Heart left ventricle (tissue), 16 donors: ENCODE data around the gene DOCK2. TPM values are rescaled to one million over a fixed set of nuclear protein-coding genes. Genes with fewer than 3 reads are reported as not detected.

ENCODE experiments used
- ATAC-seq, 4 donors: fragments of 200-7000 bp; cut with Tn5 transposase; one replicate each; pipeline ENCODE4 v1.9.1; 2020 to 2022; ENCODE audit warnings: moderate library complexity in 4 of 4, mild to moderate bottlenecking in 3 of 4, moderate number of reproducible peaks in 1 of 4
- DNase-seq, 5 donors: peaks; one replicate each; pipeline ENCODE4 v3.0.0-alpha.2; 2020
- H3K27ac ChIP-seq, 12 donors: fragments of 200-600 bp; sonication (generic) in 4 of 12; one replicate each; pipeline versions ENCODE4 v1.5.0 to v1.8.0; 2016 to 2022; ENCODE audit warnings: mild to moderate bottlenecking in 2 of 12
- H3K27me3 ChIP-seq, 9 donors: fragments of 200-600 bp; sonication (generic) in 2 of 9; one replicate each; pipeline versions ENCODE4 v1.5.1 to v1.8.0; 2016 to 2022; ENCODE audit warnings: mild to moderate bottlenecking in 3 of 9
- H3K36me3 ChIP-seq, 9 donors: fragments of 200-600 bp; sonication (generic) in 2 of 9; one replicate each; pipeline versions ENCODE4 v1.5.0 to v1.8.0; 2018 to 2022; ENCODE audit warnings: mild to moderate bottlenecking in 2 of 9
- H3K4me1 ChIP-seq, 12 donors: fragments of 200-600 bp; sonication (generic) in 4 of 12; one replicate each; pipeline versions ENCODE4 v1.5.0 to v1.8.0; 2016 to 2022; ENCODE audit warnings: mild to moderate bottlenecking in 3 of 12
- H3K4me3 ChIP-seq, 12 donors: fragments of 200-600 bp; sonication (generic) in 4 of 12; one replicate each; pipeline versions ENCODE4 v1.5.0 to v1.8.0; 2017 to 2022; ENCODE audit warnings: mild to moderate bottlenecking in 9 of 12, moderate library complexity in 4 of 12
- H3K9me3 ChIP-seq, 12 donors: fragments of 200-600 bp; sonication (generic) in 4 of 12; one replicate each; pipeline versions ENCODE4 v1.5.0 to v1.8.0; 2016 to 2022; ENCODE audit warnings: mild to moderate bottlenecking in 1 of 12
- CTCF ChIP-seq, 12 donors: fragments of 200-600 bp; sonication (generic) in 4 of 12; IDR thresholded peaks; one replicate each; pipeline versions ENCODE4 v1.5.0 to v1.8.0; 2018 to 2022; ENCODE audit warnings: antibody characterized with exemption in 12 of 12, mild to moderate bottlenecking in 5 of 12
- POLR2A ChIP-seq, 2 donors: fragments of 450-650 bp; IDR thresholded peaks; one replicate each; pipeline ENCODE4 v1.6.1; 2017; ENCODE audit warnings: antibody characterized with exemption in 2 of 2, mild to moderate bottlenecking in 2 of 2, moderate library complexity in 2 of 2
- WGBS, 4 donors: extraction: QIAGEN DNeasy Blood & Tissue Kit in 2 of 4; methylation state at CpG; one replicate each; pipeline versions ENCODE4 v1.1.5 to v1.1.7; 2013 to 2018; 5-methylcytosine and 5-hydroxymethylcytosine counted together
- intact Hi-C, 10 donors: fragments of 100-400 bp; cut with DNase I; formaldehyde crosslinking; loops; one replicate each; pipeline versions ENCODE4 v1.11.1 to v1.14.2; 2022
- polyA plus RNA-seq, 2 donors: library from polyadenylated mRNA; stranded (reverse); fragments of 200-250 nt; gene quantifications; one replicate each; pipeline ENCODE4 v1.2.3, GENCODE V29; 2013
- total RNA-seq, 9 donors: library from RNA; depleted of rRNA in 2 of 9; stranded (reverse); fragments of >200 nt in 2 of 9; fragmentation: NEBNext Ultra II Directional in 3 of 9; extraction: Animal tissue kit (Norgen Biotek cat#: 25700) in 3 of 9; gene quantifications; one replicate each; pipeline versions ENCODE4 v1.1.0 to v1.2.4, GENCODE V29; 2016 to 2023
- donor health status: ischemic (EF 13 %, LVEDD 7.1; RV severe dilation, severe dysfunction).
- donor health status: healthy with polysubstance abuse.
- donor health status: DM: no; HTN: yes; CAD: no.
- donor health status: DM: no; HTN: no; CAD: no.
- donor health status: ischemic (EF 25% LVEDD 6.9; RV normal size, moderate dysfunction).
- donor health status: ischemic (EF 25% LVEDD 5.7; RV mildly dilated, moderate dysfunction).
- donor health status: healthy.
- donor health status: DM: yes; HTN: yes; CAD: no.
- donor health status: ischemic (EF 35%, LVEDD 5.7; RV mildly dilated, moderate dysfunction).
- donor health status: nonischemic (EF 11% LVEDD 7.7; RV severe dilation, severe dysfunction).
- donor health status: DM: yes; HTN: yes; CAD: no.
- donor health status: PGD.
- donor health status: ischemic (EF 29% LVEDD 5.4; RV normal size, mild dysfunction).
- donor health status: nonischemic (EF 23%, LVEDD 6.1; RV moderate dilation, normal function).

The DOCK2 gene
- total and polyA plus RNA-seq, 11 donors, result 0.80 to 59.5 (median 4.6) TPM

GRCh38 chr5:169796731-169797130 lies 159.7 kb downstream of the DOCK2 start:
- Histone ChIP-seq H3K27ac (no peak overlapping the region), H3K4me3 (no peak overlapping the region), H3K4me1 (no peaks in the 10 kb centered on the region), H3K27me3 (no peaks in the 10 kb centered on the region), H3K9me3 (no peaks in the 10 kb centered on the region), H3K36me3 (peaks cover 0 to 29% (median 0%) of the 10 kb centered on the region in 9 donors)
- intact Hi-C loops, result no loop called here
- no peak for TF ChIP-seq POLR2A (IDR thresholded peaks at IDR 0.05)
- ATAC-seq (no peak), DNase-seq (no peak)
- 86 to 87% (median 87%) methylated on average over 2 of the region's 2 CpGs for whole genome bisulfite sequencing, 4 donors

GRCh38 chr5:169797577-169797976 lies 160.5 kb downstream of the DOCK2 start:
- H3K36me3 ChIP-seq, result peaks cover 0 to 29% (median 0%) of the 10 kb centered on the region in 9 donors
- H3K27me3 ChIP-seq, result no peaks in the 10 kb centered on the region
- no peaks in the 10 kb centered on the region for H3K9me3 ChIP-seq
- ATAC-seq (no peak), DNase-seq (no peak)
- 73 to 88% (median 81%) methylated on average over 2 of the region's 2 CpGs for WGBS, 4 donors
- no peak overlapping the region for H3K4me3 ChIP-seq
- H3K27ac ChIP-seq, result no peak overlapping the region
- H3K4me1 ChIP-seq, result no peaks in the 10 kb centered on the region
- TF ChIP-seq CTCF (IDR thresholded peaks at IDR 0.05) (no peak), POLR2A (IDR thresholded peaks at IDR 0.05) (no peak)
- intact Hi-C loops, result no loop called here

DNA sequence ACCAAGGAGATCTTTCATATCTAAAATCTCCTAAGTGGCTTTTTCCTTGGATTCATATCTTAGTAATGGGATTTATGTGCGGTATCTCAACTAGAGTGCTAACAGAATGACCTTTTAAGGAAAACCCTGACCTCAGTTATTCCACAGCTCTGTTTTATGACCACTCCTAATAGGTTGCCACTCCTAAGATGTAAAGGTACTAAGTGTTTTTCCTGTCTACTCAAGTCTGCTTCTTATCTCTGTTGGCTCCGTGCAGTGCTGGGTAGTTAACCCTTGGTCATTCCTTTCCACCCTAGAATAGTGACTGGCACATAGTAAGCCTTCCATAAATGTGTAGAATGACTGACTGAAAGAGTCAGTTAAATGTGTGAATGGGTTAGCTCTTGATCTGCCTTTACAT lies 161.4 kb downstream of the DOCK2 start:
- 39 to 64% (median 53%) methylated on average over 2 of the region's 2 CpGs for WGBS, 4 donors
- H3K4me3 ChIP-seq, result no peak overlapping the region

DNA sequence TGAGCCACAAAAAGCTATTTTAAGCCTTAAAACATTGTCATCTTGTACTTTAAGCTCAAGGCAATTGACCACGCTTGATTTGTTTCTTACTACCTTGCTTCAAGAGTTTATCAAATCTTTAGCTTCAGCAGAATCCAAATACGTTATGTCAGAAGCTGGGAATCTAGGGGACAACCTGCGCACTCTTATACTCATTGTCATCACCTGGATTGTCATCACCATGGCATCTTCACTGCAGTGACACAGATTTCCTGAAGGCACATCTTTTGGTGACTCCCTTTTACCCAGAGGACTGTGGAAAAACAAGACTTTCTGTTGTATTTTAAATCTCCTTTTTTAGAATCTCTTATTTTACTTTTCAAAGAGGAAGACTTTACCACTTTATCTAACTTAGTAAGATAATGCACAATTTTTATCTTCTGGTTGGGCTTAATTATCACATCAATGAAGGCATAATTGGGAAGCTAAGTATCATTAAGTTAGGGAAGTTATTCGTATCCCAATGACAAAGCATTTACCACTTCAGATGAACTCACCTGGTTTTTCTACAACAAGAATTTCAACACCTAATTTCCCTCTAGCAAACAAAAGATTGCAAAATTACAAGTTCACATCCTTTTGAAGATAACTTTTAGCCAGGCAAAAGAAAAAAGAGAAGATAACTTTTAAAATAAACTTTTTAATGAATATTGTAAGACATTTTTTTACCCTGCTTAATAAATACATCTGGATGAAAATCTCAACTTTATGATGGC lies 162.0 kb downstream of the DOCK2 start:
- intact Hi-C loops, result no loop called here
- no peak for ATAC-seq
- DNase-seq, result no peak
- no peaks in the 10 kb centered on the region for H3K9me3 ChIP-seq
- no peak overlapping the region for H3K27ac ChIP-seq
- H3K27me3 ChIP-seq, result no peaks in the 10 kb centered on the region
- no peak overlapping the region for H3K4me3 ChIP-seq
- H3K36me3 ChIP-seq, result peaks cover 0 to 30% (median 0%) of the 10 kb centered on the region in 9 donors
- peaks cover 0 to 3% (median 0%) of the 10 kb centered on the region in 12 donors for H3K4me1 ChIP-seq
- no peak for TF ChIP-seq CTCF (IDR thresholded peaks at IDR 0.05)
- no peak for TF ChIP-seq POLR2A (IDR thresholded peaks at IDR 0.05)
- 87 to 91% (median 89%) methylated on average over 4 of the region's 4 CpGs for WGBS, 4 donors

More for the DNA sequence above, 161.4 kb downstream of the DOCK2 start:
- TF ChIP-seq CTCF (IDR thresholded peaks at IDR 0.05) (no peak), POLR2A (IDR thresholded peaks at IDR 0.05) (no peak)
- Histone ChIP-seq H3K27me3 (no peaks in the 10 kb centered on the region), H3K4me1 (peaks cover 0 to 3% (median 0%) of the 10 kb centered on the region in 12 donors), H3K27ac (no peak overlapping the region), H3K9me3 (no peaks in the 10 kb centered on the region), H3K36me3 (peaks cover 0 to 30% (median 0%) of the 10 kb centered on the region in 9 donors)
- ATAC-seq (no peak), DNase-seq (no peak)
- intact Hi-C loops, result no loop called here
